T1000 (cell line): ENCODE data around the gene BAAT.

Experiments
- DNase-seq: peaks from one replicate; lab custom pipeline; 2025; ENCODE audit warnings: mixed read lengths; lab: John Stamatoyannopoulos, UW

BAAT gene

GRCh38 chr9:101312661-101313060 lies 72.1 kb downstream of the BAAT start:
- no peak for DNase-seq

- DNase-seq, result no peak
These were observed 72.9 kb downstream of the BAAT start for GRCh38 chr9:101311758-101312420.

DNA sequence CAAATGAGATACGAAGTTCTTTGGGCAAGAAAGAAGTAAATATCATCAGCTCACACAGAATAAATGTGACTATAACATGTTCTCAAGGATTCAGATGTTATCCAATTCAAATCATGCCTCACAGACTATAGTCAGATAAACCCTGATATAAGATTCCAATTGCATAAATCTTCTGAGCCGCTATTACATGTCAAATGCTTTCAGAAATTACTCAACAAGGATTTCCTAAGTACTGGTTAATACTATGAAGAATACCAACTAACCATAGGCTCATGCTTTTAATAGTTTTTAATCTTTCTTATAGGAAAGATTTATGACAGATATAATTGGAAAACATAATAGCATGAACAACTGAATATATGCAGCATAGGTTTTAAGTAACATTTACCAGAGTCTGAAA lies 73.6 kb downstream of the BAAT start:
- DNase-seq, result no peak
